Measurements from ENCODE around the gene KCNAB2. TPM values are rescaled to one million over a fixed set of nuclear protein-coding genes. Genes with fewer than 3 reads are reported as not detected.

KCNAB2 gene
- total and polyA plus RNA-seq, 4 donors, result 7.5 to 48.3 (median 41.1) TPM

- 38% methylated on average over 9 of the region's 12 CpGs for WGBS (ENCODE audit: insufficient coverage)
- no peaks in the 10 kb centered on the region for H3K9me3 ChIP-seq (ENCODE audit: control insufficient read depth, insufficient read depth, low read length)
- H3K4me3 ChIP-seq (ENCODE audit: low read depth, low read length), result no peak overlapping the region
- no peaks in the 10 kb centered on the region for H3K27me3 ChIP-seq (ENCODE audit: control insufficient read depth, insufficient read depth, low read length)
- H3K27ac ChIP-seq (ENCODE audit: low read depth, low read length), result no peak overlapping the region
- DNase-seq (ENCODE audit: low read depth in 4 of 6, low spot score in 6 of 6), result peak in 4 of 6 donors; percentile 10 to 88 (median 52)
- H3K4me1 ChIP-seq (ENCODE audit: control insufficient read depth, insufficient read depth, low read length), result peaks cover 45% of the 10 kb centered on the region
- peaks cover 27% of the 10 kb centered on the region for H3K36me3 ChIP-seq (ENCODE audit: control insufficient read depth, insufficient read depth, low read length)
These were observed 38.2 kb downstream of the KCNAB2 start for GRCh38 chr1:6083801-6084446.

- Histone ChIP-seq H3K9me3 (ENCODE audit: control insufficient read depth, insufficient read depth, low read length) (no peaks in the 10 kb centered on the region), H3K27me3 (ENCODE audit: control insufficient read depth, insufficient read depth, low read length) (no peaks in the 10 kb centered on the region), H3K27ac (ENCODE audit: low read depth, low read length) (no peak overlapping the region), H3K36me3 (ENCODE audit: control insufficient read depth, insufficient read depth, low read length) (peaks cover 31% of the 10 kb centered on the region), H3K4me1 (ENCODE audit: control insufficient read depth, insufficient read depth, low read length) (peaks cover 43% of the 10 kb centered on the region), H3K4me3 (ENCODE audit: low read depth, low read length) (no peak overlapping the region)
- DNase-seq (ENCODE audit: low read depth in 4 of 6, low spot score in 6 of 6), result peak in 1 of 6 donors; percentile 62
- WGBS (ENCODE audit: insufficient coverage), result 76% methylated on average over 10 of the region's 18 CpGs
These were observed 39.2 kb downstream of the KCNAB2 start for GRCh38 chr1:6084781-6085495.

DNA sequence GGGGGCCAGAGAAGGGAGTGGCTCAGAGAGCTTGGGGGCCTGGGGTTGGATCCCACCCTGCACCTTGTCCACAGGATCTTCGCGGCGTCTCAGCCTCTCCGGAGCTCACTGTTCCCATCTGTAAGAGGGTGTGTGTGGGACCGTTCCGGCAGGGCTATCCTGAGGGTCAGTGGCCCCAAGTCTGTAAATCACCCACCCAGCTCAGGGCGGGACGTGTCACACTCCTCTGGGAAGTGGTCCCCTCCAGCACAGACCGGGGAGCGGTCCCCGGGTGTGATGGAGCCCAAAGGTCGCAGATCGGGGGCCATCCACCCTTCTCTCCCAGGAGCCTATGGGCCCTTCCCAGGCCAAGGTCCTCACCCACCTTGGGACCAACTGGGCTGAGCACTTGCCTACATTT lies 40.0 kb downstream of the KCNAB2 start:
- H3K36me3 ChIP-seq (ENCODE audit: control insufficient read depth, insufficient read depth, low read length), result peaks cover 37% of the 10 kb centered on the region
- no peak for DNase-seq (ENCODE audit: low read depth in 4 of 6, low spot score in 6 of 6)
- H3K9me3 ChIP-seq (ENCODE audit: control insufficient read depth, insufficient read depth, low read length), result no peaks in the 10 kb centered on the region
- H3K27ac ChIP-seq (ENCODE audit: low read depth, low read length), result no peak overlapping the region
- WGBS (ENCODE audit: insufficient coverage), result 95% methylated on average over 13 of the region's 13 CpGs
- H3K4me1 ChIP-seq (ENCODE audit: control insufficient read depth, insufficient read depth, low read length), result peaks cover 40% of the 10 kb centered on the region
- H3K27me3 ChIP-seq (ENCODE audit: control insufficient read depth, insufficient read depth, low read length), result no peaks in the 10 kb centered on the region
- H3K4me3 ChIP-seq (ENCODE audit: low read depth, low read length), result no peak overlapping the region

DNA sequence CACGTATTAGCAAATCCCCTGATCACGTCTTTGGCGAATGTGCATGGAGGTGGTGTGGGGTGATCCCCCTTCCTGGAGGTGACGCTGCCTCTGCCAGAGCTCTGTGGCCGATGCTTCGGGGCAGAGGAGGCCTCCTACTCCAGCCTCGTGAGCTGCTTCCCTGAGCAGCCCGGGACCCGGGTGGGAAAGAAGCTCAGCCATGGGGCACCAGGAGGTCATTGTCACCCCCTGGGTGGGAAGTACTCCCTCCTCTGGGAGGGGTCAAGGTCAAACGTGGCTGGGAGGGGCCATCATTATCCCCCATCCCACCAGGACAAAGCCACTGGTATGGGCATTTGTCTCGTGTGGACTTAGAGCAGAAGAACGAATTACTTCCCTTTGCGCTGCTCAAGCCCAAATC lies 40.7 kb downstream of the KCNAB2 start:
- H3K4me3 ChIP-seq (ENCODE audit: low read depth, low read length), result no peak overlapping the region
- DNase-seq (ENCODE audit: low read depth in 4 of 6, low spot score in 6 of 6), result no peak
- no peaks in the 10 kb centered on the region for H3K27me3 ChIP-seq (ENCODE audit: control insufficient read depth, insufficient read depth, low read length)
- peaks cover 37% of the 10 kb centered on the region for H3K4me1 ChIP-seq (ENCODE audit: control insufficient read depth, insufficient read depth, low read length)
- 67% methylated on average over 10 of the region's 13 CpGs for WGBS (ENCODE audit: insufficient coverage)
- no peak overlapping the region for H3K27ac ChIP-seq (ENCODE audit: low read depth, low read length)
- no peaks in the 10 kb centered on the region for H3K9me3 ChIP-seq (ENCODE audit: control insufficient read depth, insufficient read depth, low read length)
- peaks cover 37% of the 10 kb centered on the region for H3K36me3 ChIP-seq (ENCODE audit: control insufficient read depth, insufficient read depth, low read length)

DNA sequence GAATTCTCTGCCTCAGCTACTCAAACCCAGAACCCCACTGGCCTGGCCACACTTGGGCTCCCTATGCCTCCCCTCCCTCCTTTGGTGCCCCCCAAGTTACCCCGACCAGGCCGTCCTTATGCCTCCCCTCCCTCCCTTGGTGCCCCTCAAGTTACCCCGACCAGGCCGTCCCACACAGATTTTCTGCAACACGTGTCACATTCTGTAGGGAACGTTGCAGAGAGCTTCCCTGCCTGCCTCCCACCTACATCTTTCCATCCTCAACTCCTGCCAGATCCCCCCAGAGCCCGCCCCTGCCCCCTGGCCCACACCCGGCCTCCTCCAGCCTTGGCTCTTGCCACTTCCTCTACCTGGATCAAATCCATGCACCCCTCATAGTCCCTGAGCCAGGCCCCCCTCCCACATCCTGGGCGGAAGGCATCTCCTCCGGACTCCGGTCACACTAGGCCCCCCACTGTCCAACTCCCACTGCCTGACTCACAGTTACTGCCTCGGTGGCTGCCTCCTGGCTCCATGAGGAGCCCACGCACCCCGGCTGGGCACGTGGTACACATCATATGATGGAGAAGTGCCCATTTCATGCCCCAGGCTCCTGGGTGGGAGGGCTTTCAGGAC lies 41.2 kb downstream of the KCNAB2 start:
- no peaks in the 10 kb centered on the region for H3K27me3 ChIP-seq (ENCODE audit: control insufficient read depth, insufficient read depth, low read length)
- peaks cover 41% of the 10 kb centered on the region for H3K36me3 ChIP-seq (ENCODE audit: control insufficient read depth, insufficient read depth, low read length)
- 67% methylated on average over 15 of the region's 15 CpGs for WGBS (ENCODE audit: insufficient coverage)
- H3K9me3 ChIP-seq (ENCODE audit: control insufficient read depth, insufficient read depth, low read length), result no peaks in the 10 kb centered on the region
- H3K4me3 ChIP-seq (ENCODE audit: low read depth, low read length), result no peak overlapping the region
- no peak overlapping the region for H3K27ac ChIP-seq (ENCODE audit: low read depth, low read length)
- H3K4me1 ChIP-seq (ENCODE audit: control insufficient read depth, insufficient read depth, low read length), result peaks cover 36% of the 10 kb centered on the region
- no peak for DNase-seq (ENCODE audit: low read depth in 4 of 6, low spot score in 6 of 6)

- WGBS (ENCODE audit: insufficient coverage), result 82% methylated on average over 9 of the region's 14 CpGs
- no peaks in the 10 kb centered on the region for H3K27me3 ChIP-seq (ENCODE audit: control insufficient read depth, insufficient read depth, low read length)
- H3K36me3 ChIP-seq (ENCODE audit: control insufficient read depth, insufficient read depth, low read length), result peaks cover 38% of the 10 kb centered on the region
- peaks cover 31% of the 10 kb centered on the region for H3K4me1 ChIP-seq (ENCODE audit: control insufficient read depth, insufficient read depth, low read length)
- no peak overlapping the region for H3K27ac ChIP-seq (ENCODE audit: low read depth, low read length)
- no peak overlapping the region for H3K4me3 ChIP-seq (ENCODE audit: low read depth, low read length)
- no peaks in the 10 kb centered on the region for H3K9me3 ChIP-seq (ENCODE audit: control insufficient read depth, insufficient read depth, low read length)
- no peak for DNase-seq (ENCODE audit: low read depth in 4 of 6, low spot score in 6 of 6)
These were observed 41.7 kb downstream of the KCNAB2 start for GRCh38 chr1:6087377-6087772.

DNA sequence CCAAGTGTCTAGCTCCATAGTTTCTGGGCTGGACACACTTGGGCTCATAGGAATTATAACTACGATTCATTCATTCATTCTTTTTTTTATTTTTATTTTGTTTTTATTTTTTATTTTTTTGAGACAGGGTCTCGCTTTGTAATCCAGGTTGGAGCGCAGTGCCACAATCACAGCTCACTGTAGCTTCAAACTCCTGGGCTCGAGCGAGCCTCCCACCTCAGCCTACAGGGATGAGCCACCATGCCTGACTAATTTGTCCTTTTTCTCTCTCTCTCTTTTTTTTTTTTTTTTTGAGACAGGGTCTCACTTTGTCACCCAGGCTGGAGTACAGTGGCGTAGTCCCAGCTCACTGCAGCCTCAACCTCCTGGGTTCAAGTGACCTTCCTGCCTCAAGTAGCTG lies 42.3 kb downstream of the KCNAB2 start:
- no peak for DNase-seq (ENCODE audit: low read depth in 4 of 6, low spot score in 6 of 6)
- peaks cover 35% of the 10 kb centered on the region for H3K36me3 ChIP-seq (ENCODE audit: control insufficient read depth, insufficient read depth, low read length)
- peaks cover 25% of the 10 kb centered on the region for H3K4me1 ChIP-seq (ENCODE audit: control insufficient read depth, insufficient read depth, low read length)
- H3K9me3 ChIP-seq (ENCODE audit: control insufficient read depth, insufficient read depth, low read length), result no peaks in the 10 kb centered on the region
- 87% methylated on average over 4 of the region's 6 CpGs for WGBS (ENCODE audit: insufficient coverage)
- H3K27me3 ChIP-seq (ENCODE audit: control insufficient read depth, insufficient read depth, low read length), result no peaks in the 10 kb centered on the region
- H3K27ac ChIP-seq (ENCODE audit: low read depth, low read length), result no peak overlapping the region
- no peak overlapping the region for H3K4me3 ChIP-seq (ENCODE audit: low read depth, low read length)

- no peak for DNase-seq (ENCODE audit: low read depth in 4 of 6, low spot score in 6 of 6)
- Histone ChIP-seq H3K36me3 (ENCODE audit: control insufficient read depth, insufficient read depth, low read length) (peaks cover 34% of the 10 kb centered on the region), H3K9me3 (ENCODE audit: control insufficient read depth, insufficient read depth, low read length) (no peaks in the 10 kb centered on the region), H3K4me3 (ENCODE audit: low read depth, low read length) (no peak overlapping the region), H3K27me3 (ENCODE audit: control insufficient read depth, insufficient read depth, low read length) (no peaks in the 10 kb centered on the region), H3K27ac (ENCODE audit: low read depth, low read length) (no peak overlapping the region), H3K4me1 (ENCODE audit: control insufficient read depth, insufficient read depth, low read length) (peaks cover 15% of the 10 kb centered on the region)
- 80% methylated on average over 18 of the region's 19 CpGs for WGBS (ENCODE audit: insufficient coverage)
These were observed 43.3 kb downstream of the KCNAB2 start for GRCh38 chr1:6088956-6089355.

- H3K4me1 ChIP-seq (ENCODE audit: control insufficient read depth, insufficient read depth, low read length), result peaks cover 4% of the 10 kb centered on the region
- WGBS (ENCODE audit: insufficient coverage), result 89% methylated on average over 18 of the region's 18 CpGs
- no peak overlapping the region for H3K4me3 ChIP-seq (ENCODE audit: low read depth, low read length)
- no peaks in the 10 kb centered on the region for H3K9me3 ChIP-seq (ENCODE audit: control insufficient read depth, insufficient read depth, low read length)
- no peaks in the 10 kb centered on the region for H3K27me3 ChIP-seq (ENCODE audit: control insufficient read depth, insufficient read depth, low read length)
- no peak for DNase-seq (ENCODE audit: low read depth in 4 of 6, low spot score in 6 of 6)
- H3K36me3 ChIP-seq (ENCODE audit: control insufficient read depth, insufficient read depth, low read length), result peaks cover 47% of the 10 kb centered on the region
- H3K27ac ChIP-seq (ENCODE audit: low read depth, low read length), result no peak overlapping the region
These were observed 44.6 kb downstream of the KCNAB2 start for GRCh38 chr1:6090288-6090687.
